H1 (cell line): ENCODE measurements around the gene BTD. TPM values are rescaled to one million over a fixed set of nuclear protein-coding genes. Genes with fewer than 3 reads are reported as not detected.

ENCODE experiments used
- FOSL1 ChIP-seq: IDR thresholded peaks from 2 replicates; pipeline ENCODE4 v1.6.1; 2011; ENCODE audit warnings: mild to moderate bottlenecking, low read depth, low read length, moderate library complexity; ENCODE audit not compliant: insufficient read depth
- POLR2AphosphoS5 ChIP-seq: IDR thresholded peaks from 2 replicates; pipeline ENCODE4 v1.6.1; 2011; ENCODE audit warnings: low read depth, low read length
- polyA plus RNA-seq, 7 experiments: library from polyadenylated mRNA; depleted of rRNA in 3 of 7; stranded (reverse) in 5 of 7; unstranded in 2 of 7; fragments of >200 nt in 5 of 7; fragments of 200-250 nt in 2 of 7; gene quantifications; 1 replicate in 5 of 7; 2 replicates in 1 of 7; 4 replicates in 1 of 7; pipeline versions ENCODE4 v1.2.1 to v1.2.3, GENCODE V29; 2011 to 2013; ENCODE audit warnings: missing spikeins in 2 of 7, mixed read lengths in 2 of 7
- total RNA-seq: library from RNA; stranded (reverse); fragmentation: NEBNext Ultra II Directional; extraction: Animal tissue kit (Norgen Biotek cat#: 25700); gene quantifications from 2 replicates; pipeline ENCODE4 v1.2.1, GENCODE V29; 2021

BTD gene
- total and polyA plus RNA-seq, 2 of the 8 experiments (the other 6 are each of a cell fraction or from before 2014, with no cell fraction given): 21.8 to 36.7 TPM

DNA sequence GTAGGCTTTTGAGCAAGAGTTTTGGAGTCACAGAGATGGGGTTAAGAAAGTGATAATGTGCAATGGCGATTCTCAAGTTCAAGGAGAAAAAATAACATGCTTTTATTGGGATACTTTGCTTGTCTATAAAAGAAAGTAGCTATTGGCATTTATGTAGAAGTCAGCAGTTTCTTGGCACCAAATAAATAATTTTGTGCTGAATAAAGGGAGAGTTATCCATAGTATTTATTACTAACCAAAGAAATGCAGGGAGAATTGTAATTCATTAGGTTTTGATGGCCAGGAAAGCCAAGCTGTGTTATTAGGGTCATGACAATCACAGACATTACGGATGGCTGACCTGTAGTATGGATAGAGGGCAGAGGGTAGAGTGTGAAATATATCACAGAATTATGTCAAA lies 33.1 kb downstream of the BTD start (continued):
- TF ChIP-seq FOSL1 (no peak), POLR2AphosphoS5 (no peak)
